Smooth muscle cell (in vitro differentiated cells): ENCODE results near the gene ESYT3. TPM values are rescaled to one million over a fixed set of nuclear protein-coding genes. Genes with fewer than 3 reads are reported as not detected.

ENCODE experiments used
- DNase-seq: peaks from one replicate; lab custom pipeline; 2025; ENCODE audit not compliant: unreplicated experiment; lab: John Stamatoyannopoulos, UW
- H2AFZ ChIP-seq: fragments of 200-600 bp; sonication (generic); 2 replicates; pipeline ENCODE4 v1.6.0; 2016; ENCODE audit warnings: antibody characterized with exemption, low read depth, mild to moderate bottlenecking
- H3F3A ChIP-seq: fragments of 200-600 bp; sonication (generic); 2 replicates; pipeline ENCODE4 v1.6.0; 2017; ENCODE audit warnings: antibody characterized with exemption, low read depth
- H3K27ac ChIP-seq: fragments of 200-600 bp; sonication (generic); 2 replicates; pipeline ENCODE4 v1.5.1; 2016; ENCODE audit warnings: low read depth, mild to moderate bottlenecking
- H3K27me3 ChIP-seq: fragments of 200-600 bp; sonication (generic); 2 replicates; pipeline ENCODE4 v1.6.1; 2016; ENCODE audit warnings: low read depth, mild to moderate bottlenecking
- H3K36me3 ChIP-seq: fragments of 200-600 bp; sonication (generic); 2 replicates; pipeline ENCODE4 v1.5.1; 2016; ENCODE audit warnings: low read depth
- H3K4me1 ChIP-seq: fragments of 200-600 bp; sonication (generic); 2 replicates; pipeline ENCODE4 v1.5.1; 2016; ENCODE audit warnings: low read depth
- H3K4me2 ChIP-seq: fragments of 200-600 bp; sonication (generic); 2 replicates; pipeline ENCODE4 v1.6.0; 2016; ENCODE audit warnings: mild to moderate bottlenecking
- H3K4me3 ChIP-seq: fragments of 200-600 bp; sonication (generic); 2 replicates; pipeline ENCODE4 v1.5.1; 2016; ENCODE audit warnings: mild to moderate bottlenecking
- H3K79me2 ChIP-seq: fragments of 200-600 bp; sonication (generic); 2 replicates; pipeline ENCODE4 v1.6.0; 2016; ENCODE audit warnings: low read depth, mild to moderate bottlenecking
- H3K9ac ChIP-seq: fragments of 200-600 bp; sonication (generic); 2 replicates; pipeline ENCODE4 v1.6.0; 2016; ENCODE audit warnings: low read depth
- H3K9me3 ChIP-seq: fragments of 200-600 bp; sonication (generic); replicated peaks from 2 replicates; pipeline ENCODE4 v1.5.1; 2016; ENCODE audit warnings: low read depth
- H4K20me1 ChIP-seq: fragments of 200-600 bp; sonication (generic); 2 replicates; pipeline ENCODE4 v1.6.0; 2016; ENCODE audit warnings: low read depth
- CTCF ChIP-seq: fragments of 200-600 bp; sonication (generic); IDR thresholded peaks from 2 replicates; pipeline ENCODE4 v1.5.1; 2017; ENCODE audit warnings: borderline replicate concordance, mild to moderate bottlenecking, antibody characterized with exemption; ENCODE audit not compliant: insufficient read depth, poor library complexity, severe bottlenecking
- WGBS: methylation state at CpG from one replicate; pipeline ENCODE4 v1.1.7; 2016; ENCODE audit warnings: low lambda C conversion rate; 5-methylcytosine and 5-hydroxymethylcytosine counted together
- polyA plus RNA-seq: library from polyadenylated mRNA; unstranded; fragments of >200 nt; fragmentation: Nextera tagmentation; extraction: Ambion mirVana; gene quantifications from 2 replicates; pipeline ENCODE4 v1.2.1, GENCODE V29; 2016
- total RNA-seq: library from RNA; depleted of rRNA; stranded (reverse); fragments of >200 nt; gene quantifications from 2 replicates; pipeline ENCODE4 v1.2.3, GENCODE V29; 2014

The ESYT3 gene
- total and polyA plus RNA-seq, 2 experiments from 2014 or later = 1.2 to 5.5 TPM

- TF ChIP-seq CTCF = no peak
- H3K4me2 ChIP-seq = no peak overlapping the region
- no peaks in the 10 kb centered on the region for H3K9me3 ChIP-seq
- no peak overlapping the region for H3K9ac ChIP-seq
- no peak overlapping the region for H3K27ac ChIP-seq
- no peaks in the 10 kb centered on the region for H3K27me3 ChIP-seq
- H3K4me1 ChIP-seq = no peaks in the 10 kb centered on the region
- no peak overlapping the region for H2AFZ ChIP-seq
- no peaks in the 10 kb centered on the region for H3F3A ChIP-seq
- no peak for DNase-seq
- no peaks in the 10 kb centered on the region for H3K36me3 ChIP-seq
- no peaks in the 10 kb centered on the region for H4K20me1 ChIP-seq
- WGBS = 93% methylated on average over 11 of the region's 11 CpGs
- H3K79me2 ChIP-seq = no peaks in the 10 kb centered on the region
- H3K4me3 ChIP-seq = no peak overlapping the region
Observed at GRCh38 chr3:138398791-138399575, 35.4 kb upstream of the ESYT3 start.

GRCh38 chr3:138399766-138400165 is 34.6 kb upstream of the ESYT3 start:
- H2AFZ ChIP-seq = no peak overlapping the region
- H3K4me2 ChIP-seq = no peak overlapping the region
- no peak for TF ChIP-seq CTCF
- H3K27me3 ChIP-seq = no peaks in the 10 kb centered on the region
- no peaks in the 10 kb centered on the region for H3K4me1 ChIP-seq
- no peak for DNase-seq
- H3K27ac ChIP-seq = no peak overlapping the region
- no peaks in the 10 kb centered on the region for H3K79me2 ChIP-seq
- no peaks in the 10 kb centered on the region for H3K36me3 ChIP-seq
- WGBS = 96% methylated on average over 10 of the region's 10 CpGs
- no peak overlapping the region for H3K9ac ChIP-seq
- no peaks in the 10 kb centered on the region for H3F3A ChIP-seq
- no peaks in the 10 kb centered on the region for H3K9me3 ChIP-seq
- H3K4me3 ChIP-seq = no peak overlapping the region
- no peaks in the 10 kb centered on the region for H4K20me1 ChIP-seq

- DNase-seq = no peak
- Histone ChIP-seq H3K4me3 (no peak overlapping the region), H4K20me1 (no peaks in the 10 kb centered on the region), H3K4me2 (no peak overlapping the region), H3K79me2 (no peaks in the 10 kb centered on the region), H3K36me3 (no peaks in the 10 kb centered on the region), H3K27ac (no peak overlapping the region), H2AFZ (no peak overlapping the region), H3K27me3 (no peaks in the 10 kb centered on the region), H3F3A (no peaks in the 10 kb centered on the region), H3K9me3 (no peaks in the 10 kb centered on the region), H3K9ac (no peak overlapping the region), H3K4me1 (no peaks in the 10 kb centered on the region)
- TF ChIP-seq CTCF = no peak
- 80% methylated on average over 2 of the region's 2 CpGs for WGBS
Observed at GRCh38 chr3:138400651-138401070, 33.8 kb upstream of the ESYT3 start.

- Histone ChIP-seq H3K27ac (no peak overlapping the region), H3F3A (no peaks in the 10 kb centered on the region), H3K9me3 (no peaks in the 10 kb centered on the region), H3K27me3 (no peaks in the 10 kb centered on the region), H3K79me2 (no peaks in the 10 kb centered on the region), H3K4me2 (no peak overlapping the region), H3K9ac (no peak overlapping the region), H3K4me1 (no peaks in the 10 kb centered on the region), H2AFZ (no peak overlapping the region), H3K4me3 (no peak overlapping the region), H3K36me3 (no peaks in the 10 kb centered on the region), H4K20me1 (no peaks in the 10 kb centered on the region)
- DNase-seq = no peak
- 79% methylated on average over 7 of the region's 7 CpGs for WGBS
- TF ChIP-seq CTCF = no peak
Observed at GRCh38 chr3:138401834-138402233, 32.6 kb upstream of the ESYT3 start.
